Measurements from ENCODE around the gene P2RX1. TPM values are rescaled to one million over a fixed set of nuclear protein-coding genes. Genes with fewer than 3 reads are reported as not detected.

P2RX1 gene
- total RNA-seq, 2 donors from 2014 or later, result 39.2 to 45.4 TPM

DNA sequence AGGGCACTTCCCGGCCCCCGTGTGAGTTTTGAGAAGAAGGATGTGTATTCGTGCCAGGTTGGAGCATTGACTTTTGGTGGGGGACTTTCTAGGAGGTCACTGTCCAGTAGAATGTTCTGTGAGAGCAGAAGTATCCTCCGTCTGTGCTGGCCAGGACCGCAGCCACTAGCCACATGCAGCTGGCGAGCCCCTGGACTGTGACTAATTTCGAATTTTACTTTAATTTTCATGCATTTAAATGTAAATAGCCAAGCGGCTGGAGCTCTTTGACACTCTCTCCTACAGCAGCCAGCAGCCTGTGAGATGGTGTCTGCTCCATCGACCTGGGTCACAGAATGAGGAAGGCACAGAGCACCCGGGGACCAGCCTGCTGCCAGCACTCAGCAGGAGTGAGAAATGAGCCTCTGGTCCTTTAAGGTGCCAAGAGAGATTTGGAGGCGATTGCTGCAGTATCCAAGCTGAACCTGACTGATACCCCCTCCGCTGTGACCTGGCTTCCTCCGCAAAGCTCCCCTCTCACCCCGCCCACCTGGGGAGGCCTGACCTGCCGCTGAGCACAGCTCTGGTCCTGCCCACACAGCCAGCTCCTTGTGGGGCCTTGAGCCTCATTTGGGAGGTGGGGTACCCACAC, 40.2 kb upstream of the P2RX1 start:
- Histone ChIP-seq H3K9me3 (no peaks in the 10 kb centered on the region), H3K4me3 (no peak overlapping the region), H3K4me1 (peaks cover 25% of the 10 kb centered on the region), H3K27ac (no peak overlapping the region), H3K27me3 (no peaks in the 10 kb centered on the region), H3K36me3 (replicated peaks in 1 of 2; ENCODE audit: insufficient read depth in 1 of 2, low read depth in 2 of 2) (no peaks in the 10 kb centered on the region)
- 71 to 72% methylated on average over 10 to 15 of the region's 15 CpGs for WGBS, 2 donors
- TF ChIP-seq CTCF (IDR thresholded peaks at IDR 0.05) (no peak), POLR2A (IDR thresholded peaks at IDR 0.05) (no peak)
- DNase-seq (no peak), ATAC-seq (no peak)
- intact Hi-C loops (cut with DNase I), result no loop called here

- Histone ChIP-seq H3K4me3 (no peak overlapping the region), H3K27ac (no peak overlapping the region), H3K36me3 (replicated peaks in 1 of 2; ENCODE audit: insufficient read depth in 1 of 2, low read depth in 2 of 2) (no peaks in the 10 kb centered on the region), H3K9me3 (no peaks in the 10 kb centered on the region), H3K27me3 (no peaks in the 10 kb centered on the region), H3K4me1 (peaks cover 17% of the 10 kb centered on the region)
- WGBS, 2 donors, result 85 to 92% methylated on average over 10 of the region's 10 CpGs
- intact Hi-C loops (cut with DNase I), result no loop called here
- no peak for ATAC-seq
- no peak for TF ChIP-seq POLR2A (IDR thresholded peaks at IDR 0.05)
- TF ChIP-seq CTCF (IDR thresholded peaks at IDR 0.05), result no peak
- DNase-seq, result no peak
Observed at GRCh38 chr17:3955673-3955988, 39.4 kb upstream of the P2RX1 start.

- DNase-seq (no peak), ATAC-seq (no peak)
- Histone ChIP-seq H3K4me1 (peaks cover 12% of the 10 kb centered on the region), H3K27ac (no peak overlapping the region), H3K4me3 (no peak overlapping the region), H3K27me3 (no peaks in the 10 kb centered on the region), H3K36me3 (replicated peaks in 1 of 2; ENCODE audit: insufficient read depth in 1 of 2, low read depth in 2 of 2) (no peaks in the 10 kb centered on the region), H3K9me3 (no peaks in the 10 kb centered on the region)
- intact Hi-C loops (cut with DNase I), result no loop called here
- TF ChIP-seq CTCF (IDR thresholded peaks at IDR 0.05), result no peak
- no peak for TF ChIP-seq POLR2A (IDR thresholded peaks at IDR 0.05)
- 68 to 75% methylated on average over 17 to 18 of the region's 18 CpGs for WGBS, 2 donors
Observed at GRCh38 chr17:3954976-3955672, 38.9 kb upstream of the P2RX1 start.

DNA sequence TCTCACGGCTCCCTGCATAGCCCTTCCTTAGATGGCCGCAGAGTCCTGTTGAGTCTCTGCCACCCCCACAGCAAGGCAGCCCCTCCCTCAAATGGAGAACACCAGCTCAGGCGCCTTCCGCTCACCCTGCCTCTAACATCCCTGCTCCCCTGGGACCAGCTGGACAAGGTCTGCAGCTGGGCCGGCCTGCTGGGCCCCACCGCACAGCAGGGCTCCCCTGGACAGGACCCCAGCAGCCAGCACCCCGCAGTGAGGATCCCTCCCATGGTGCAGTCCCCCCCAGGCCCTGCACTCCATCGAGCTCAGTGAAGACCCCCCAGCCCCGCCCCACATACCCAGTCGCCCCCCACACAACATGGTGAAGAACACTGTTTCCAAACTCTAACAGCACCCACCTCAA, 37.8 kb upstream of the P2RX1 start:
- ATAC-seq (no peak), DNase-seq (no peak)
- Histone ChIP-seq H3K9me3 (no peaks in the 10 kb centered on the region), H3K4me3 (no peak overlapping the region), H3K36me3 (replicated peaks in 1 of 2; ENCODE audit: insufficient read depth in 1 of 2, low read depth in 2 of 2) (no peaks in the 10 kb centered on the region), H3K4me1 (peaks cover 1% of the 10 kb centered on the region), H3K27ac (no peak overlapping the region), H3K27me3 (no peaks in the 10 kb centered on the region)
- WGBS, 2 donors, result 89 to 90% methylated on average over 9 to 10 of the region's 10 CpGs
- TF ChIP-seq CTCF (IDR thresholded peaks at IDR 0.05), result no peak
- TF ChIP-seq POLR2A (IDR thresholded peaks at IDR 0.05), result no peak
- intact Hi-C loops (cut with DNase I), result no loop called here

- no peaks in the 10 kb centered on the region for H3K27me3 ChIP-seq
- no peaks in the 10 kb centered on the region for H3K9me3 ChIP-seq
- no peaks in the 10 kb centered on the region for H3K36me3 ChIP-seq (replicated peaks in 1 of 2; ENCODE audit: insufficient read depth in 1 of 2, low read depth in 2 of 2)
- no peak for ATAC-seq
- 78 to 98% methylated on average over 7 to 13 of the region's 14 CpGs for WGBS, 2 donors
- no peak for DNase-seq
- intact Hi-C loops (cut with DNase I), result no loop called here
- H3K4me1 ChIP-seq, result no peaks in the 10 kb centered on the region
- H3K27ac ChIP-seq, result no peak overlapping the region
- no peak for TF ChIP-seq CTCF (IDR thresholded peaks at IDR 0.05)
- TF ChIP-seq POLR2A (IDR thresholded peaks at IDR 0.05), result no peak
- no peak overlapping the region for H3K4me3 ChIP-seq
Observed at GRCh38 chr17:3953542-3953941, 37.3 kb upstream of the P2RX1 start.

Data from body of pancreas (tissue), 4 donors.